ENCODE measurements around the gene ATP6V1B1.

DNA sequence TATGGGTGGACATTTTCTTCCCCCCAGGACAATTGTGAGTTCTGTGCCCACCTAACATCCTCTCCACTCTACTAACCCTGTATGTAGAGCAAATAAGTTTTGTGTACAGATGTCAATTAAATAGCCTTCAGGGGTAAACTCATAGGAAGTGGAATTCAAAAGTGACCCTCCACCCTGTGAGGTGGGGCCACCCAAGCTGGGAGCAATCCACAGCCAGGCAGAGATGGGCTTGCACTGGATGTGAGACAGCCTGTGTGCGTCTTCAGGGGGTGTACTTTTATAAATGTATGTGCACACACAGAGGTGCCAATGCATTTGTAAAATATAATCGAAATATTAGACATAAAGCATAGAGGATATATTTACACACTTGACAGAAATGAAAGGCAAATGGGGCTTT, 33.1 kb upstream of the ATP6V1B1 start:
- TF ChIP-seq, protein P1, sequence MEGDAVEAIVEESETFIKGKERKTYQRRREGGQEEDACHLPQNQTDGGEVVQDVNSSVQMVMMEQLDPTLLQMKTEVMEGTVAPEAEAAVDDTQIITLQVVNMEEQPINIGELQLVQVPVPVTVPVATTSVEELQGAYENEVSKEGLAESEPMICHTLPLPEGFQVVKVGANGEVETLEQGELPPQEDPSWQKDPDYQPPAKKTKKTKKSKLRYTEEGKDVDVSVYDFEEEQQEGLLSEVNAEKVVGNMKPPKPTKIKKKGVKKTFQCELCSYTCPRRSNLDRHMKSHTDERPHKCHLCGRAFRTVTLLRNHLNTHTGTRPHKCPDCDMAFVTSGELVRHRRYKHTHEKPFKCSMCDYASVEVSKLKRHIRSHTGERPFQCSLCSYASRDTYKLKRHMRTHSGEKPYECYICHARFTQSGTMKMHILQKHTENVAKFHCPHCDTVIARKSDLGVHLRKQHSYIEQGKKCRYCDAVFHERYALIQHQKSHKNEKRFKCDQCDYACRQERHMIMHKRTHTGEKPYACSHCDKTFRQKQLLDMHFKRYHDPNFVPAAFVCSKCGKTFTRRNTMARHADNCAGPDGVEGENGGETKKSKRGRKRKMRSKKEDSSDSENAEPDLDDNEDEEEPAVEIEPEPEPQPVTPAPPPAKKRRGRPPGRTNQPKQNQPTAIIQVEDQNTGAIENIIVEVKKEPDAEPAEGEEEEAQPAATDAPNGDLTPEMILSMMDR (IDR thresholded peaks at IDR 0.05): no peak
- TF ChIP-seq POLR2A (IDR thresholded peaks at IDR 0.05): no peak
- TF ChIP-seq POLR2AphosphoS5 (IDR thresholded peaks at IDR 0.05): no peak

Data from suprapubic skin (tissue), 4 donors.